ENCODE results near the gene TMEM184C. TPM values are rescaled to one million over a fixed set of nuclear protein-coding genes. Genes with fewer than 3 reads are reported as not detected.

Gene TMEM184C
- total and polyA plus RNA-seq, 2 of the 8 experiments (the other 6 are each of a cell fraction or from before 2014, with no cell fraction given), result 11.1 to 42.4 TPM

DNA sequence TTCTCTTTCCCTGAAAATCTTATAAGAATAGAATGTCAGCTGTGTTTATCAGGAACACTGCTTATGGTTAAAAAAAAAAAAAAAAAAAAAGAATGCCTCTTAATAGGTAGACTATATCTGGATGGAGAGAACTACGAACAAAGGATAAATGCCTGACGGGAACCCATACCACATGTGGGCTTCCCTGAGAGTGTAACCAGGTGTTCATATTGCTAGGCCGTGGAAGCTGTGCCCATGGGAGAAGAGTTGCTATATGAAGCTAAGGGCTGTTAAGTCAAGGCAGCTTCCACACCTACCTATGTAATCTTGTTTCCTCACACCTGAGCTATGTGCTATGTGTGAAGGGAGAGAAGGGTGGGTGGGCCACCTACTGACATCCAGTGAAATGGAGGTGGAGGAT is 27.3 kb downstream of the TMEM184C start (continued):
- TF ChIP-seq, protein P1, sequence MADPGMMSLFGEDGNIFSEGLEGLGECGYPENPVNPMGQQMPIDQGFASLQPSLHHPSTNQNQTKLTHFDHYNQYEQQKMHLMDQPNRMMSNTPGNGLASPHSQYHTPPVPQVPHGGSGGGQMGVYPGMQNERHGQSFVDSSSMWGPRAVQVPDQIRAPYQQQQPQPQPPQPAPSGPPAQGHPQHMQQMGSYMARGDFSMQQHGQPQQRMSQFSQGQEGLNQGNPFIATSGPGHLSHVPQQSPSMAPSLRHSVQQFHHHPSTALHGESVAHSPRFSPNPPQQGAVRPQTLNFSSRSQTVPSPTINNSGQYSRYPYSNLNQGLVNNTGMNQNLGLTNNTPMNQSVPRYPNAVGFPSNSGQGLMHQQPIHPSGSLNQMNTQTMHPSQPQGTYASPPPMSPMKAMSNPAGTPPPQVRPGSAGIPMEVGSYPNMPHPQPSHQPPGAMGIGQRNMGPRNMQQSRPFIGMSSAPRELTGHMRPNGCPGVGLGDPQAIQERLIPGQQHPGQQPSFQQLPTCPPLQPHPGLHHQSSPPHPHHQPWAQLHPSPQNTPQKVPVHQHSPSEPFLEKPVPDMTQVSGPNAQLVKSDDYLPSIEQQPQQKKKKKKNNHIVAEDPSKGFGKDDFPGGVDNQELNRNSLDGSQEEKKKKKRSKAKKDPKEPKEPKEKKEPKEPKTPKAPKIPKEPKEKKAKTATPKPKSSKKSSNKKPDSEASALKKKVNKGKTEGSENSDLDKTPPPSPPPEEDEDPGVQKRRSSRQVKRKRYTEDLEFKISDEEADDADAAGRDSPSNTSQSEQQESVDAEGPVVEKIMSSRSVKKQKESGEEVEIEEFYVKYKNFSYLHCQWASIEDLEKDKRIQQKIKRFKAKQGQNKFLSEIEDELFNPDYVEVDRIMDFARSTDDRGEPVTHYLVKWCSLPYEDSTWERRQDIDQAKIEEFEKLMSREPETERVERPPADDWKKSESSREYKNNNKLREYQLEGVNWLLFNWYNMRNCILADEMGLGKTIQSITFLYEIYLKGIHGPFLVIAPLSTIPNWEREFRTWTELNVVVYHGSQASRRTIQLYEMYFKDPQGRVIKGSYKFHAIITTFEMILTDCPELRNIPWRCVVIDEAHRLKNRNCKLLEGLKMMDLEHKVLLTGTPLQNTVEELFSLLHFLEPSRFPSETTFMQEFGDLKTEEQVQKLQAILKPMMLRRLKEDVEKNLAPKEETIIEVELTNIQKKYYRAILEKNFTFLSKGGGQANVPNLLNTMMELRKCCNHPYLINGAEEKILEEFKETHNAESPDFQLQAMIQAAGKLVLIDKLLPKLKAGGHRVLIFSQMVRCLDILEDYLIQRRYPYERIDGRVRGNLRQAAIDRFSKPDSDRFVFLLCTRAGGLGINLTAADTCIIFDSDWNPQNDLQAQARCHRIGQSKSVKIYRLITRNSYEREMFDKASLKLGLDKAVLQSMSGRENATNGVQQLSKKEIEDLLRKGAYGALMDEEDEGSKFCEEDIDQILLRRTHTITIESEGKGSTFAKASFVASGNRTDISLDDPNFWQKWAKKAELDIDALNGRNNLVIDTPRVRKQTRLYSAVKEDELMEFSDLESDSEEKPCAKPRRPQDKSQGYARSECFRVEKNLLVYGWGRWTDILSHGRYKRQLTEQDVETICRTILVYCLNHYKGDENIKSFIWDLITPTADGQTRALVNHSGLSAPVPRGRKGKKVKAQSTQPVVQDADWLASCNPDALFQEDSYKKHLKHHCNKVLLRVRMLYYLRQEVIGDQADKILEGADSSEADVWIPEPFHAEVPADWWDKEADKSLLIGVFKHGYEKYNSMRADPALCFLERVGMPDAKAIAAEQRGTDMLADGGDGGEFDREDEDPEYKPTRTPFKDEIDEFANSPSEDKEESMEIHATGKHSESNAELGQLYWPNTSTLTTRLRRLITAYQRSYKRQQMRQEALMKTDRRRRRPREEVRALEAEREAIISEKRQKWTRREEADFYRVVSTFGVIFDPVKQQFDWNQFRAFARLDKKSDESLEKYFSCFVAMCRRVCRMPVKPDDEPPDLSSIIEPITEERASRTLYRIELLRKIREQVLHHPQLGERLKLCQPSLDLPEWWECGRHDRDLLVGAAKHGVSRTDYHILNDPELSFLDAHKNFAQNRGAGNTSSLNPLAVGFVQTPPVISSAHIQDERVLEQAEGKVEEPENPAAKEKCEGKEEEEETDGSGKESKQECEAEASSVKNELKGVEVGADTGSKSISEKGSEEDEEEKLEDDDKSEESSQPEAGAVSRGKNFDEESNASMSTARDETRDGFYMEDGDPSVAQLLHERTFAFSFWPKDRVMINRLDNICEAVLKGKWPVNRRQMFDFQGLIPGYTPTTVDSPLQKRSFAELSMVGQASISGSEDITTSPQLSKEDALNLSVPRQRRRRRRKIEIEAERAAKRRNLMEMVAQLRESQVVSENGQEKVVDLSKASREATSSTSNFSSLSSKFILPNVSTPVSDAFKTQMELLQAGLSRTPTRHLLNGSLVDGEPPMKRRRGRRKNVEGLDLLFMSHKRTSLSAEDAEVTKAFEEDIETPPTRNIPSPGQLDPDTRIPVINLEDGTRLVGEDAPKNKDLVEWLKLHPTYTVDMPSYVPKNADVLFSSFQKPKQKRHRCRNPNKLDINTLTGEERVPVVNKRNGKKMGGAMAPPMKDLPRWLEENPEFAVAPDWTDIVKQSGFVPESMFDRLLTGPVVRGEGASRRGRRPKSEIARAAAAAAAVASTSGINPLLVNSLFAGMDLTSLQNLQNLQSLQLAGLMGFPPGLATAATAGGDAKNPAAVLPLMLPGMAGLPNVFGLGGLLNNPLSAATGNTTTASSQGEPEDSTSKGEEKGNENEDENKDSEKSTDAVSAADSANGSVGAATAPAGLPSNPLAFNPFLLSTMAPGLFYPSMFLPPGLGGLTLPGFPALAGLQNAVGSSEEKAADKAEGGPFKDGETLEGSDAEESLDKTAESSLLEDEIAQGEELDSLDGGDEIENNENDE (IDR thresholded peaks at IDR 0.05; ENCODE audit: insufficient replicate concordance, low read length), result no peak
- TF ChIP-seq CHD1 (IDR thresholded peaks at IDR 0.05; ENCODE audit: low read depth, low read length), result no peak
- no peak for TF ChIP-seq CBX5 (IDR thresholded peaks at IDR 0.05; ENCODE audit: low read depth, low read length)
- no peak for TF ChIP-seq SP4 (IDR thresholded peaks at IDR 0.05; ENCODE audit: low read length)
- no peak for TF ChIP-seq MAFK (IDR thresholded peaks at IDR 0.05; ENCODE audit: low read depth, low read length)
- TF ChIP-seq, protein P2, sequence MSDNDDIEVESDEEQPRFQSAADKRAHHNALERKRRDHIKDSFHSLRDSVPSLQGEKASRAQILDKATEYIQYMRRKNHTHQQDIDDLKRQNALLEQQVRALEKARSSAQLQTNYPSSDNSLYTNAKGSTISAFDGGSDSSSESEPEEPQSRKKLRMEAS (IDR thresholded peaks at IDR 0.05), result no peak
- no peak for TF ChIP-seq CHD2 (IDR thresholded peaks at IDR 0.05; ENCODE audit: low read length)

Measured in H1 (cell line).